Measurements from ENCODE around the gene KRTAP1-5. TPM values are rescaled to one million over a fixed set of nuclear protein-coding genes. Genes with fewer than 3 reads are reported as not detected.

Gene KRTAP1-5
- polyA plus RNA-seq, 4 donors = not detected

Other genes starting within 250 kb of the KRTAP1-5 start
- under 1 TPM in 1 of 4 donors, not detected in 3; 0.05 TPM for gene KRT27, start 244.7 kb downstream of the KRTAP1-5 start, polyA plus RNA-seq (ENCODE audit: insufficient read length in 4 of 4)
- gene KRT28, start 227.2 kb downstream of the KRTAP1-5 start, polyA plus RNA-seq (ENCODE audit: insufficient read length in 4 of 4) = not detected
- gene KRT10, start 204.6 kb downstream of the KRTAP1-5 start, polyA plus RNA-seq (ENCODE audit: insufficient read length in 4 of 4) = 10 to 100 TPM; 49.9 to 71.7 (median 53.5) TPM
- gene KRT12, start 160.0 kb downstream of the KRTAP1-5 start, polyA plus RNA-seq (ENCODE audit: insufficient read length in 4 of 4) = under 1 TPM in 1 of 4 donors, not detected in 3; 0.12 TPM
- under 1 TPM in 3 of 4 donors, not detected in 1; 0.08 to 1.00 (median 0.77) TPM for gene KRT20, start 142.0 kb downstream of the KRTAP1-5 start, polyA plus RNA-seq (ENCODE audit: insufficient read length in 4 of 4)
- 1 to 10 TPM in 3 of 4 donors, under 1 TPM in 1; 0.66 to 2.4 (median 1.8) TPM for gene KRT23, start 89.6 kb downstream of the KRTAP1-5 start, polyA plus RNA-seq (ENCODE audit: insufficient read length in 4 of 4)
- gene KRT39, start 60.3 kb downstream of the KRTAP1-5 start, polyA plus RNA-seq (ENCODE audit: insufficient read length in 4 of 4) = not detected
- gene KRT40, start 42.9 kb downstream of the KRTAP1-5 start, polyA plus RNA-seq (ENCODE audit: insufficient read length in 4 of 4) = under 1 TPM in 1 of 4 donors, not detected in 3; 0.03 TPM
- gene KRTAP3-3, start 33.0 kb downstream of the KRTAP1-5 start, polyA plus RNA-seq (ENCODE audit: insufficient read length in 4 of 4) = not detected
- not detected for gene KRTAP3-2, start 27.3 kb downstream of the KRTAP1-5 start, polyA plus RNA-seq (ENCODE audit: insufficient read length in 4 of 4)
- gene KRTAP3-1, start 18.1 kb downstream of the KRTAP1-5 start, polyA plus RNA-seq (ENCODE audit: insufficient read length in 4 of 4) = not detected
- gene KRTAP1-4, start 3.0 kb upstream of the KRTAP1-5 start, polyA plus RNA-seq (ENCODE audit: insufficient read length in 4 of 4) = not detected
- gene KRTAP1-3, start 7.7 kb upstream of the KRTAP1-5 start, polyA plus RNA-seq (ENCODE audit: insufficient read length in 4 of 4) = not detected
- gene KRTAP1-1, start 14.2 kb upstream of the KRTAP1-5 start, polyA plus RNA-seq (ENCODE audit: insufficient read length in 4 of 4) = not detected
- gene KRTAP2-1, start 20.1 kb upstream of the KRTAP1-5 start, polyA plus RNA-seq (ENCODE audit: insufficient read length in 4 of 4) = not detected
- not detected for gene KRTAP2-2, start 28.0 kb upstream of the KRTAP1-5 start, polyA plus RNA-seq (ENCODE audit: insufficient read length in 4 of 4)
- not detected for gene KRTAP2-3, start 32.9 kb upstream of the KRTAP1-5 start, polyA plus RNA-seq (ENCODE audit: insufficient read length in 4 of 4)
- gene KRTAP2-4, start 38.7 kb upstream of the KRTAP1-5 start, polyA plus RNA-seq (ENCODE audit: insufficient read length in 4 of 4) = not detected
- gene KRTAP4-7, start 56.9 kb upstream of the KRTAP1-5 start, polyA plus RNA-seq (ENCODE audit: insufficient read length in 4 of 4) = not detected
- gene KRTAP4-8, start 70.9 kb upstream of the KRTAP1-5 start, polyA plus RNA-seq (ENCODE audit: insufficient read length in 4 of 4) = not detected
- not detected for gene KRTAP4-16, start 75.0 kb upstream of the KRTAP1-5 start, polyA plus RNA-seq (ENCODE audit: insufficient read length in 4 of 4)
- not detected for gene KRTAP4-9, start 78.2 kb upstream of the KRTAP1-5 start, polyA plus RNA-seq (ENCODE audit: insufficient read length in 4 of 4)
- not detected for gene KRTAP4-11, start 91.2 kb upstream of the KRTAP1-5 start, polyA plus RNA-seq (ENCODE audit: insufficient read length in 4 of 4)
- gene KRTAP4-12, start 97.0 kb upstream of the KRTAP1-5 start, polyA plus RNA-seq (ENCODE audit: insufficient read length in 4 of 4) = not detected
- not detected for gene KRTAP4-6, start 113.3 kb upstream of the KRTAP1-5 start, polyA plus RNA-seq (ENCODE audit: insufficient read length in 4 of 4)
- not detected for gene KRTAP4-5, start 122.6 kb upstream of the KRTAP1-5 start, polyA plus RNA-seq (ENCODE audit: insufficient read length in 4 of 4)
- gene KRTAP4-4, start 133.5 kb upstream of the KRTAP1-5 start, polyA plus RNA-seq (ENCODE audit: insufficient read length in 4 of 4) = not detected
- not detected for gene KRTAP4-3, start 141.0 kb upstream of the KRTAP1-5 start, polyA plus RNA-seq (ENCODE audit: insufficient read length in 4 of 4)
- gene KRTAP4-2, start 151.0 kb upstream of the KRTAP1-5 start, polyA plus RNA-seq (ENCODE audit: insufficient read length in 4 of 4) = not detected
- gene KRTAP4-1, start 157.7 kb upstream of the KRTAP1-5 start, polyA plus RNA-seq (ENCODE audit: insufficient read length in 4 of 4) = not detected
- gene KRTAP9-1, start 162.7 kb upstream of the KRTAP1-5 start, polyA plus RNA-seq (ENCODE audit: insufficient read length in 4 of 4) = not detected
- gene KRTAP9-2, start 199.4 kb upstream of the KRTAP1-5 start, polyA plus RNA-seq (ENCODE audit: insufficient read length in 4 of 4) = not detected
- gene KRTAP9-3, start 205.2 kb upstream of the KRTAP1-5 start, polyA plus RNA-seq (ENCODE audit: insufficient read length in 4 of 4) = not detected
- gene KRTAP9-8, start 210.8 kb upstream of the KRTAP1-5 start, polyA plus RNA-seq (ENCODE audit: insufficient read length in 4 of 4) = not detected
- not detected for gene KRTAP9-4, start 222.5 kb upstream of the KRTAP1-5 start, polyA plus RNA-seq (ENCODE audit: insufficient read length in 4 of 4)
- not detected for gene KRTAP9-9, start 228.2 kb upstream of the KRTAP1-5 start, polyA plus RNA-seq (ENCODE audit: insufficient read length in 4 of 4)
- gene KRTAP9-6, start 238.2 kb upstream of the KRTAP1-5 start, polyA plus RNA-seq (ENCODE audit: insufficient read length in 4 of 4) = under 1 TPM in 1 of 4 donors, not detected in 3; 0.05 TPM
- not detected for gene KRTAP9-7, start 248.5 kb upstream of the KRTAP1-5 start, polyA plus RNA-seq (ENCODE audit: insufficient read length in 4 of 4)

Measured in right renal pelvis (tissue), 4 donors.